Dermis microvascular lymphatic vessel endothelial cell (primary cell): ENCODE results near the gene GNA12. TPM values are rescaled to one million over a fixed set of nuclear protein-coding genes. Genes with fewer than 3 reads are reported as not detected.
"Not testable (repeated sequence)": the region's sequence is repeated elsewhere in the genome, so short reads cannot be mapped to it uniquely, and the experiment has no call there.

Experiments
- DNase-seq, 2 donors: peaks; one replicate each; pipeline versions ENCODE4 v3.0.0 to v3.0.0-alpha.2; 2010; ENCODE audit warnings: low read depth in 2 of 2
- total RNA-seq: library from RNA; depleted of rRNA; stranded (reverse); fragments of >200 nt; gene quantifications from 2 replicates; pipeline ENCODE4 v1.2.1, GENCODE V29; 2014

Gene GNA12
- total RNA-seq, 1 donor from 2014 or later = 20.8 TPM

- DNase-seq = not testable (repeated sequence)
Observed at GRCh38 chr7:2679135-2680127, 164.7 kb downstream of the GNA12 start.

- not testable (repeated sequence) for DNase-seq
Observed at GRCh38 chr7:2678454-2678853, 165.7 kb downstream of the GNA12 start.

Other genes with a start within 250 kb of the GNA12 start
- gene TTYH3, start 212.3 kb downstream of the GNA12 start, total RNA-seq = 37.1 and 64.6 TPM in 2 replicates
- under 0.01 TPM in 1 of 2 replicates, not detected in the other for gene AMZ1, start 156.1 kb downstream of the GNA12 start, total RNA-seq
- 3.2 and 7.0 TPM in 2 replicates for gene CARD11, start 199.6 kb upstream of the GNA12 start, total RNA-seq